Spleen (tissue), 11 donors: ENCODE results near the gene CALHM2. TPM values are rescaled to one million over a fixed set of nuclear protein-coding genes. Genes with fewer than 3 reads are reported as not detected.

Source experiments
- DNase-seq: peaks from one replicate; pipeline ENCODE4 v3.0.0-alpha.2; 2020
- H3K27ac ChIP-seq, 8 donors: fragments of 200-600 bp; sonication (generic) in 7 of 8; 1 replicate in 4 of 8; 2 replicates in 4 of 8; pipeline versions ENCODE4 v1.5.0 to v1.8.0; 2016 to 2021; ENCODE audit warnings: inconsistent platforms in 4 of 8, mild to moderate bottlenecking in 4 of 8, moderate library complexity in 1 of 8
- H3K27me3 ChIP-seq, 7 donors: fragments of 200-600 bp; sonication (generic) in 6 of 7; replicated peaks in 1 of 7; 1 replicate in 4 of 7; 2 replicates in 3 of 7; pipeline versions ENCODE4 v1.5.0 to v1.8.0; 2016 to 2021; ENCODE audit warnings: inconsistent platforms in 3 of 7, mild to moderate bottlenecking in 1 of 7
- H3K36me3 ChIP-seq, 6 donors: fragments of 200-600 bp; sonication (generic) in 5 of 6; 1 replicate in 4 of 6; 2 replicates in 2 of 6; pipeline versions ENCODE4 v1.5.0 to v1.8.0; 2016 to 2021; ENCODE audit warnings: inconsistent platforms in 2 of 6
- H3K4me1 ChIP-seq, 6 donors: fragments of 200-600 bp; sonication (generic) in 5 of 6; 1 replicate in 3 of 6; 2 replicates in 3 of 6; pipeline versions ENCODE4 v1.5.0 to v1.8.0; 2016 to 2021; ENCODE audit warnings: inconsistent platforms in 3 of 6
- H3K4me3 ChIP-seq, 8 donors: fragments of 200-600 bp; sonication (generic) in 7 of 8; 1 replicate in 4 of 8; 2 replicates in 4 of 8; pipeline versions ENCODE4 v1.5.0 to v1.8.0; 2016 to 2021; ENCODE audit warnings: inconsistent platforms in 4 of 8, mild to moderate bottlenecking in 4 of 8, moderate library complexity in 2 of 8
- H3K9me3 ChIP-seq, 8 donors: fragments of 200-600 bp; sonication (generic) in 7 of 8; 1 replicate in 4 of 8; 2 replicates in 4 of 8; pipeline versions ENCODE4 v1.5.0 to v1.8.0; 2016 to 2021; ENCODE audit warnings: inconsistent platforms in 4 of 8
- POLR2A ChIP-seq, 3 donors: fragments of 450-650 bp; IDR thresholded peaks; one replicate each; pipeline ENCODE4 v1.5.1; 2017; ENCODE audit warnings: antibody characterized with exemption in 3 of 3, mild to moderate bottlenecking in 1 of 3
- POLR2AphosphoS5 ChIP-seq, 3 donors: sonication (generic); formaldehyde crosslinking; IDR thresholded peaks; one replicate each; pipeline ENCODE4 v1.5.1; 2017; ENCODE audit warnings: antibody characterized with exemption in 3 of 3
- WGBS, 5 donors: extraction: QIAGEN DNeasy Blood & Tissue Kit in 3 of 5; methylation state at CpG; one replicate each; pipeline versions ENCODE4 v1.1.5 to v1.1.7; 2013 to 2018; 5-methylcytosine and 5-hydroxymethylcytosine counted together
- intact Hi-C: fragments of 100-400 bp; cut with DNase I; formaldehyde crosslinking; loops from one replicate; pipeline ENCODE4 v1.15.0; 2023; ENCODE audit warnings: low total_unique reads
- polyA plus RNA-seq, 3 donors: library from polyadenylated mRNA; stranded (reverse); fragments of 200-250 nt; gene quantifications; one replicate each; pipeline ENCODE4 v1.2.1, GENCODE V29; 2013
- total RNA-seq, 7 donors: library from RNA; depleted of rRNA in 3 of 7; stranded (reverse); fragments of >200 nt in 3 of 7; fragmentation: NEBNext Ultra II Directional in 4 of 7; extraction: Animal tissue kit (Norgen Biotek cat#: 25700) in 4 of 7; gene quantifications; one replicate each; pipeline versions ENCODE4 v1.1.0 to v1.2.1, GENCODE V29; 2016 to 2021
- TF ChIP-seq, protein P1 (sequence below), 11 experiments: fragments of 200-600 bp in 7 of 11; fragments of 450-650 bp in 4 of 11; sonication (generic) in 4 of 11; IDR thresholded peaks in 8 of 11; conservative IDR thresholded peaks in 3 of 11; 1 replicate in 7 of 11; 2 replicates in 4 of 11; pipeline versions ENCODE4 v1.4.0 to v1.8.0; 2016 to 2021; ENCODE audit warnings: antibody characterized with exemption in 11 of 11, inconsistent platforms in 4 of 11, mild to moderate bottlenecking in 1 of 11
- donor health status: healthy with polysubstance abuse.
- donor health status: DM: no; HTN: no; CAD: no; lungs with moderate emphysema.
- donor health status: DM: no; HTN: no; CAD: no.
- donor health status: Bipolar disorder and iron deficiency.
- donor health status: healthy.
- donor health status: DM: no; HTN: no; CAD: no.
- donor health status: DM: yes; HTN: yes; CAD: no.

Gene CALHM2
- total and polyA plus RNA-seq, 10 donors = 12.6 to 91.6 (median 52.4) TPM

DNA sequence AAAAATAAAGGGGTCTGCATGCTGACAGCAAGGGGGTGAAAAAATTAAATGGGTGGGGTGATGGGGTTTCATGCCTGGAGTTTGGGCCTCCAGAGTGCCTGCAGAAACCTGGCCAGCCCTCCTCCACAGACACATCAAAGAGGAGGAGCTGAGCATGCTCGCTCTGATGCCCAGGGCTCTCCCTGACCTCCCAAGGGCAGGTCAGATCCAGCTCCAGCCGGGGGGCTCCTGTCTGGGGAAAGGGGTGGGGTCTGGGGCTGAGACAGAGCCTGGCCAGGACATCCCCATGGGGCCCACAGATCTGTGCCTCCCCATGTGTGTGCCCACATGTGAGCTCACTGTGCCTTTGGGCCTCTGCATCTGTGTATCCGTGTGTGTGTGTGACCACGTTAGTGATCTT, 7.4 kb upstream of the CALHM2 start:
- no peak for TF ChIP-seq POLR2AphosphoS5 (IDR thresholded peaks at IDR 0.05)
- no peak for TF ChIP-seq POLR2A (IDR thresholded peaks at IDR 0.05)
- TF ChIP-seq, protein P1, sequence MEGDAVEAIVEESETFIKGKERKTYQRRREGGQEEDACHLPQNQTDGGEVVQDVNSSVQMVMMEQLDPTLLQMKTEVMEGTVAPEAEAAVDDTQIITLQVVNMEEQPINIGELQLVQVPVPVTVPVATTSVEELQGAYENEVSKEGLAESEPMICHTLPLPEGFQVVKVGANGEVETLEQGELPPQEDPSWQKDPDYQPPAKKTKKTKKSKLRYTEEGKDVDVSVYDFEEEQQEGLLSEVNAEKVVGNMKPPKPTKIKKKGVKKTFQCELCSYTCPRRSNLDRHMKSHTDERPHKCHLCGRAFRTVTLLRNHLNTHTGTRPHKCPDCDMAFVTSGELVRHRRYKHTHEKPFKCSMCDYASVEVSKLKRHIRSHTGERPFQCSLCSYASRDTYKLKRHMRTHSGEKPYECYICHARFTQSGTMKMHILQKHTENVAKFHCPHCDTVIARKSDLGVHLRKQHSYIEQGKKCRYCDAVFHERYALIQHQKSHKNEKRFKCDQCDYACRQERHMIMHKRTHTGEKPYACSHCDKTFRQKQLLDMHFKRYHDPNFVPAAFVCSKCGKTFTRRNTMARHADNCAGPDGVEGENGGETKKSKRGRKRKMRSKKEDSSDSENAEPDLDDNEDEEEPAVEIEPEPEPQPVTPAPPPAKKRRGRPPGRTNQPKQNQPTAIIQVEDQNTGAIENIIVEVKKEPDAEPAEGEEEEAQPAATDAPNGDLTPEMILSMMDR (IDR thresholded peaks at IDR 0.05 in 8 of 11, conservative IDR thresholded peaks at IDR 0.05 in 3 of 11) = no peak
- Histone ChIP-seq H3K36me3 (no peaks in the 10 kb centered on the region), H3K9me3 (no peaks in the 10 kb centered on the region), H3K27ac (no peak overlapping the region), H3K4me3 (no peak overlapping the region), H3K4me1 (peaks cover 0 to 19% (median 6%) of the 10 kb centered on the region in 6 donors), H3K27me3 (no peaks in the 10 kb centered on the region)
- no peak for DNase-seq
- WGBS, 5 donors = 64 to 81% (median 71%) methylated on average over 2 to 4 of the region's 4 CpGs
- intact Hi-C loops = no loop called here

DNA sequence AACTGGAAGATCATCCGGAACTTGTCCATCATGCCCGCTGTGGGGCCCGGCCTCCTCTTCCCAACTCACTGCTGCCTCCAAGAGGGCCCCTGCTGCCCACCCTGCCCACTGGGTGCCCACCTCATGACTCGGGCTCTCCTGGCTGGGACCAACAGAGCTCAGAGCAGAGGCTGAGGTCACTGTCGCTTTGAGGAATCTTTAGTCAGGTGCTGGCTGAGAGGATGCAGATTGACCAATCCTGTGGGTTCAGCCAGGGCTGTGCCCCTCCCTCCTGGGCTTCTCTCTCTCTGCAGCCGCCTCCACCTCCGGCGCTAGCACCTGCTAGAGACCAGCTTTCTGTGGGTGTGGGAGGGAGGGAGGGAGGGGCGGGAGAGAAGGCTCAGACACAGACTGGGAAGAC, 6.5 kb upstream of the CALHM2 start, which contains the start of gene CALHM1:
Gene CALHM1 (minus strand): TSS at position 181 of the 400 bp plus-strand sequence. CDS start 149 bp downstream, at position 32.
- intact Hi-C loops = no loop called here
- no peak within 1 kb of the TSS for H3K27ac ChIP-seq
- H3K36me3 ChIP-seq = no peaks in the 10 kb centered on the region
- TF ChIP-seq POLR2A (IDR thresholded peaks at IDR 0.05) (no peak), POLR2AphosphoS5 (IDR thresholded peaks at IDR 0.05) (no peak)
- TF ChIP-seq, protein P1 (IDR thresholded peaks at IDR 0.05 in 8 of 11, conservative IDR thresholded peaks at IDR 0.05 in 3 of 11) = no peak
- H3K4me1 ChIP-seq = peaks cover 0 to 22% (median 6%) of the 10 kb centered on the region in 6 donors
- no peak within 1 kb of the TSS for H3K4me3 ChIP-seq
- H3K9me3 ChIP-seq = no peaks in the 10 kb centered on the region
- 47 to 78% (median 62%) methylated on average over 3 to 9 of the region's 9 CpGs for WGBS, 5 donors
- DNase-seq = no peak
- no peaks in the 10 kb centered on the region for H3K27me3 ChIP-seq

DNA sequence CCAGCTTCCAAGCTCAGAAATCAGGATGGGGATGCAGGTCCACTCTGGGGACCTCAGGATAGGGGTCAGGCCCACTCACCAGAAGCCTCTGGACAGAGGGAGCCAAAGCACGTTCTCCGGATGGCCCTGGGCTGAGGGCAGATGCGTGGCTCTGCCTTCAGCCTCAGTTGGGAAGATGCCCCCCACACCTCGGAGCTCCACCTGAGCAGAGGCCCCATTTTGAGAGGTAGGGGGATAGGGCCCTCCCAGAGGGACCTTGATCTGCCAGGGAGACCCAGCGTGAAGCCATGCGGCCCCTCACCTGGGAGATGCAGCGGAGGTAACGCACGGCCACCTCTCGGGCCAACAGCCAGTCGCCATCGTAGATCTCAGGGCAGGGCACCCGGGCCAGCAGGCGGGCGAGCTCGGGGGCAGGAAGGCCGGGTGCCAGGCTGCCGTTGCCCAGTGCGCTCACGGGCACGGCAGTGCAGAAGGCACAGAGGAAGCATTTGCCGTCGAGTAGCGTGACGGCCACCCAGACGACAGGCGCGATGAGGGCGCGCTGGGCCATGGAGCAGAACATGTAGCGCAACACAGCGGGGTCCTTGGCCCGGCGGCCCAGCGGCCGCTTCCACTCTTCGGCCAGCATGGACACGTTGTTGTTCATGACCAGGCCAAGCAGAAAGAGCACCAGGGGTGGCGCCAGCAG, 5.9 kb upstream of the CALHM2 start:
- no peak overlapping the region for H3K4me3 ChIP-seq
- no peaks in the 10 kb centered on the region for H3K36me3 ChIP-seq
- TF ChIP-seq, protein P1 (IDR thresholded peaks at IDR 0.05 in 8 of 11, conservative IDR thresholded peaks at IDR 0.05 in 3 of 11) = no peak
- TF ChIP-seq POLR2A (IDR thresholded peaks at IDR 0.05) = no peak
- TF ChIP-seq POLR2AphosphoS5 (IDR thresholded peaks at IDR 0.05) = no peak
- no peaks in the 10 kb centered on the region for H3K27me3 ChIP-seq
- DNase-seq = no peak
- 93 to 98% (median 96%) methylated on average over 29 to 39 of the region's 39 CpGs for WGBS, 5 donors
- no peak overlapping the region for H3K27ac ChIP-seq
- peaks cover 0 to 26% (median 7%) of the 10 kb centered on the region in 6 donors for H3K4me1 ChIP-seq
- no peaks in the 10 kb centered on the region for H3K9me3 ChIP-seq
- intact Hi-C loops = no loop called here

DNA sequence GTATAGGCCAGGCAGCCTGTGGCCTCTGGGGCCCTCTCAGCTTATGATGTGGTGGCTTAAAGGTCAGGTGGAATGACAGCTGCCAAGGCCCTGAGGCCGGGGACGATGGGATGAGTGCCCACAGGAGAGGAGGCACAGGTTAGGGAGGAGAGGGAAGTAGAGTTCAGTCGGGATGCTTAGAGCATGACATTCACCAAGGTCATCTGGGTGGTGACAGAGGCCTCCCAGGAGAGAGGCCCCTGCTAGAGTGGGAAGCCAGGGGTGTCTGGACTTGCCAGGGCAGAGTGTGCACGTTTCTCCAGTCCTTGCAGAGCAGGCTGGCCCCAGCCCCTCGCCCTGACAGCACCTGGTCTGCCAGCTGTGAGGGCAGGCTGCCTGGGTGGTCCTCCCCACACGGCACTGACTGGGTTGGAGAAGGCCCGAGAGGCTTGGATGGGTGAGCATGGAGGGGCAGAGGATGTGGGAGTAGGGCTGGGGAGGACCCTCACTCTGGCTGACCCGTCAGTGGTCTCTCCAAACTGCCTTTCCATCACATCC, 5.1 kb upstream of the CALHM2 start:
- no peak overlapping the region for H3K27ac ChIP-seq
- H3K4me3 ChIP-seq = no peak overlapping the region
- intact Hi-C loops = no loop called here
- H3K9me3 ChIP-seq = no peaks in the 10 kb centered on the region
- H3K4me1 ChIP-seq = peaks cover 0 to 34% (median 15%) of the 10 kb centered on the region in 6 donors
- whole genome bisulfite sequencing, 5 donors = 80 to 86% (median 84%) methylated on average over 7 to 8 of the region's 8 CpGs
- DNase-seq = no peak
- no peaks in the 10 kb centered on the region for H3K27me3 ChIP-seq
- H3K36me3 ChIP-seq = no peaks in the 10 kb centered on the region
- TF ChIP-seq, protein P1 (IDR thresholded peaks at IDR 0.05 in 8 of 11, conservative IDR thresholded peaks at IDR 0.05 in 3 of 11) = no peak
- no peak for TF ChIP-seq POLR2AphosphoS5 (IDR thresholded peaks at IDR 0.05)
